Adrenal gland (tissue), 12 donors: ENCODE data around the gene RESF1. TPM values are rescaled to one million over a fixed set of nuclear protein-coding genes. Genes with fewer than 3 reads are reported as not detected.
"Not testable (repeated sequence)": the region's sequence is repeated elsewhere in the genome, so short reads cannot be mapped to it uniquely, and the experiment has no call there.

ENCODE experiments used
- DNase-seq, 7 donors: peaks; one replicate each; pipeline ENCODE4 v3.0.0-alpha.2; 2019 to 2020
- H3K27ac ChIP-seq, 5 donors: fragments of 200-600 bp; sonication (generic) in 4 of 5; 1 replicate in 3 of 5; 2 replicates in 2 of 5; pipeline versions ENCODE4 v1.5.1 to v1.8.0; 2016 to 2020; ENCODE audit warnings: mild to moderate bottlenecking in 1 of 5
- H3K27me3 ChIP-seq: fragments of 200-600 bp; 2 replicates; pipeline ENCODE4 v1.8.0; 2021
- H3K36me3 ChIP-seq, 2 donors: fragments of 200-600 bp; replicated peaks in 1 of 2; 1 replicate in 1 of 2; 2 replicates in 1 of 2; pipeline versions ENCODE4 v1.5.1 to v1.8.0; 2018 to 2022
- H3K4me1 ChIP-seq, 2 donors: fragments of 200-600 bp; replicated peaks in 1 of 2; 1 replicate in 1 of 2; 2 replicates in 1 of 2; pipeline versions ENCODE4 v1.5.1 to v1.8.0; 2018 to 2021
- H3K4me3 ChIP-seq, 4 donors: fragments of 200-600 bp; sonication (generic) in 3 of 4; one replicate each; pipeline ENCODE4 v1.5.1; 2016 to 2018
- H3K9me3 ChIP-seq, 3 donors: fragments of 200-600 bp; sonication (generic) in 1 of 3; replicated peaks in 1 of 3; 1 replicate in 2 of 3; 2 replicates in 1 of 3; pipeline versions ENCODE4 v1.5.1 to v1.8.0; 2016 to 2021
- POLR2A ChIP-seq, 2 donors: fragments of 450-650 bp; IDR thresholded peaks; one replicate each; pipeline ENCODE4 v1.6.1; 2017; ENCODE audit warnings: antibody characterized with exemption in 2 of 2, mild to moderate bottlenecking in 2 of 2, moderate library complexity in 1 of 2
- WGBS, 4 donors: extraction: QIAGEN DNeasy Blood & Tissue Kit in 2 of 4; methylation state at CpG; one replicate each; pipeline versions ENCODE4 v1.1.5 to v1.1.7; 2013 to 2017; 5-methylcytosine and 5-hydroxymethylcytosine counted together
- intact Hi-C, 2 donors: fragments of 100-400 bp; cut with DNase I; formaldehyde crosslinking; loops; one replicate each; pipeline versions ENCODE4 v1.14.1 to v1.15.0; 2022 to 2023
- polyA plus RNA-seq, 3 donors: library from polyadenylated mRNA; stranded (reverse); fragments of 200-250 nt in 2 of 3; fragments of 350-450 nt in 1 of 3; fragmentation: Illumina TruSeq in 1 of 3; extraction: RNeasy Lipid Tissue Mini Kit (QIAGEN cat#74804) in 1 of 3; gene quantifications; one replicate each; pipeline ENCODE4 v1.2.3, GENCODE V29; 2013 to 2014
- total RNA-seq, 9 donors: library from RNA; depleted of rRNA in 4 of 9; stranded (reverse); fragments of >200 nt in 4 of 9; fragments of 120-200 nt in 1 of 9; fragmentation: NEBNext Ultra II Directional in 1 of 9; extraction: Animal tissue kit (Norgen Biotek cat#: 25700) in 1 of 9; gene quantifications; one replicate each; pipeline versions ENCODE4 v1.1.0 to v1.2.4, GENCODE V29; 2013 to 2023
- TF ChIP-seq, protein P1 (sequence below), 6 experiments: fragments of 450-650 bp in 4 of 6; fragments of 200-600 bp in 2 of 6; sonication (generic) in 1 of 6; IDR thresholded peaks; 1 replicate in 5 of 6; 2 replicates in 1 of 6; pipeline versions ENCODE4 v1.5.1 to v1.8.0; 2016 to 2021; ENCODE audit warnings: antibody characterized with exemption in 6 of 6, mild to moderate bottlenecking in 2 of 6, moderate library complexity in 1 of 6
- donor health status: healthy with polysubstance abuse.
- donor health status: Bipolar disorder and iron deficiency.
- donor health status: DM: yes; HTN: yes; CAD: no.
- donor health status: DM: no; HTN: no; CAD: no.
- donor health status: DM: no; HTN: no; CAD: no.
- donor health status: DM: yes; HTN: yes; CAD: no.

Gene RESF1
- total and polyA plus RNA-seq, 12 donors: 8.2 to 83.0 (median 31.8) TPM

DNA sequence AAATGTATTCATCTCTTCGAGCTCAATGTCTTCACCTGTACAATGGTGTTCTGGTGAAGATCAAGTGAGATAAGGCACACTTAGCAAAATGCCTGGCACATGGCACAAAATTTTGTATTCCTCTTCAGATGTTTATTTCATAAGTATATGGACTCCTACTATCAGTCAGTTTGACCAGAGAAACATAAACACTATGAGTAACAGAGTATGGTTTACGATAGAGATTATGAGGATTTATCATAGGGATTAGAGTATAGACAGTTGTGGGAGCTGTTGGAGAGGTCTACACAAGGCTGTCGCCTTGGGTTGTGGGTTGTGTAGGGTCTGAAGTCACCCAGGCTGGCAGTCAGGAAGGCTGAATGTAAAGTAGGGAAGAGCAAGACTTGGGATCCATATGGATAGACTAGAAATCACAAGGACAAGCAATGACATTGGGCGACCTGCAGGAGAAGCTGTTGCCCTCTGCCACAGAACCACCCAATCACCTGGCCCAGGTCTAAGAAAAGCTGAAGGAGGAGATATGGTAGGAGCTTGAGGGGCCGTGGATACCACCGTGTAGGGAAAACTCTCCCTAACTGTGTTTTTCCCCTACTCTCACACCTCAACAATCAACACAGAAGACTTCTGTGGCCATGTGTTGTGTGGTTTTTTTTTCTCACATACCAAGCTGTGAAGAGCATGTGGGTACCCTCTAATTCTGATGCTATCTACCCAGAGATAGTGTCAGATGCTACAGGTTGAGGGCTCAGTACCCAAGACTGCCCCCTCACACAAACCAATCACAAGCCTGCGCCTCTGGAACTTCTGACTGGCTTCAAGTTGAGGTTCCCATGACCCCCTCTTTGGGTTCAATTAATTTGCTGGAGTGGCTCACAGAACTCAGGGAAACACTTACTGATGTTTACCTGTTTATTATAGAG is 27.2 kb upstream of the RESF1 start:
- Histone ChIP-seq H3K4me1 (no peaks in the 10 kb centered on the region), H3K27me3 (no peaks in the 10 kb centered on the region), H3K9me3 (no peaks in the 10 kb centered on the region), H3K4me3 (no peak overlapping the region), H3K27ac (no peak overlapping the region), H3K36me3 (no peaks in the 10 kb centered on the region)
- intact Hi-C loops: no loop called here
- no peak for DNase-seq
- no peak for TF ChIP-seq POLR2A (IDR thresholded peaks at IDR 0.05)
- TF ChIP-seq, protein P1, sequence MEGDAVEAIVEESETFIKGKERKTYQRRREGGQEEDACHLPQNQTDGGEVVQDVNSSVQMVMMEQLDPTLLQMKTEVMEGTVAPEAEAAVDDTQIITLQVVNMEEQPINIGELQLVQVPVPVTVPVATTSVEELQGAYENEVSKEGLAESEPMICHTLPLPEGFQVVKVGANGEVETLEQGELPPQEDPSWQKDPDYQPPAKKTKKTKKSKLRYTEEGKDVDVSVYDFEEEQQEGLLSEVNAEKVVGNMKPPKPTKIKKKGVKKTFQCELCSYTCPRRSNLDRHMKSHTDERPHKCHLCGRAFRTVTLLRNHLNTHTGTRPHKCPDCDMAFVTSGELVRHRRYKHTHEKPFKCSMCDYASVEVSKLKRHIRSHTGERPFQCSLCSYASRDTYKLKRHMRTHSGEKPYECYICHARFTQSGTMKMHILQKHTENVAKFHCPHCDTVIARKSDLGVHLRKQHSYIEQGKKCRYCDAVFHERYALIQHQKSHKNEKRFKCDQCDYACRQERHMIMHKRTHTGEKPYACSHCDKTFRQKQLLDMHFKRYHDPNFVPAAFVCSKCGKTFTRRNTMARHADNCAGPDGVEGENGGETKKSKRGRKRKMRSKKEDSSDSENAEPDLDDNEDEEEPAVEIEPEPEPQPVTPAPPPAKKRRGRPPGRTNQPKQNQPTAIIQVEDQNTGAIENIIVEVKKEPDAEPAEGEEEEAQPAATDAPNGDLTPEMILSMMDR (IDR thresholded peaks at IDR 0.05): no peak
- WGBS, 4 donors: 67 to 81% (median 71%) methylated on average over 7 of the region's 7 CpGs

DNA sequence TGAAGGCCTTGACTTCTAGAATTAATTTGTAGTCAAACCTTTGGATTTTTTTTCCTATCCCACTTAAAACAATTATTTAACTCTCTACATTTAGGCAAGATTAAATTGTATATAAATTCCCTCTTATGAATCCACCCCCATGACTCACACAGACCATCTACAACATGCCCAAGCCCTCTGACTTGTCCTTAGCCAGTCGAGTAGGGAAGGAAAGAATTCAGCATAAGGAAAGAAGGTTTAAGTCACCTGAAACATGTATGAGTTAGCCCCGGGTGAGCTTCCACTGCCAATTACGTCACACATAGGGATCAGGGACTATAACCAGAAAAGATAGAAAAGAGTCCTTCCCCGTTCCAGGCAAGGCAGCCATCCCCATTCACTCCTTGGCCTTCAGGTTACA is 14.9 kb upstream of the RESF1 start:
- Histone ChIP-seq H3K9me3 (no peaks in the 10 kb centered on the region), H3K27me3 (no peaks in the 10 kb centered on the region), H3K36me3 (no peaks in the 10 kb centered on the region), H3K4me3 (no peak overlapping the region), H3K4me1 (no peaks in the 10 kb centered on the region), H3K27ac (no peak overlapping the region)
- 88 to 94% (median 90%) methylated on average over 4 of the region's 4 CpGs for WGBS, 4 donors
- intact Hi-C loops: no loop called here
- TF ChIP-seq, protein P1 (IDR thresholded peaks at IDR 0.05): no peak
- no peak for TF ChIP-seq POLR2A (IDR thresholded peaks at IDR 0.05)
- no peak for DNase-seq

DNA sequence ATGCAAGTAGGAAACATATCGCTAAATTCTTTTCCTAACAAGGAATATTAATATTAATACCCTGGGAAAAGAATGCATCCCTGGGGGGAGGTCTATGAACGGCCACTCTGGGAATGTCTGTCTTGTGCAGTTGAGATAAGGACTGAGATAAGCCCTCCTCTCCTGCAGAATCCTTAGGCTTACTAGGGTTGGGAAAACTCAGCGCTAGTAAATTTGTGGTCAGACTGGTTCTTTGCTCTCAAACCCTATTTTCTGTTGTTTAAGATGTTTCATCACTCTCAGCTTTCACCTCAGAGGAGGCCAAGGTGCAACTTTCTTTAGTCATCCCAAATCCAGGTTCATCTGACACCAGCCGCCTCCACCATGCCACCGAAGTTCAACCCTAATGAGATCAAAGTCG is 11.2 kb upstream of the RESF1 start:
- Histone ChIP-seq H3K9me3 (no peaks in the 10 kb centered on the region), H3K4me3 (no peak overlapping the region), H3K27ac (no peak overlapping the region), H3K27me3 (no peaks in the 10 kb centered on the region), H3K4me1 (no peaks in the 10 kb centered on the region), H3K36me3 (no peaks in the 10 kb centered on the region)
- 89 to 92% (median 90%) methylated on average over 6 of the region's 6 CpGs for WGBS, 4 donors
- DNase-seq: no peak
- TF ChIP-seq POLR2A (IDR thresholded peaks at IDR 0.05): no peak
- TF ChIP-seq, protein P1 (IDR thresholded peaks at IDR 0.05): no peak
- intact Hi-C loops: no loop called here

DNA sequence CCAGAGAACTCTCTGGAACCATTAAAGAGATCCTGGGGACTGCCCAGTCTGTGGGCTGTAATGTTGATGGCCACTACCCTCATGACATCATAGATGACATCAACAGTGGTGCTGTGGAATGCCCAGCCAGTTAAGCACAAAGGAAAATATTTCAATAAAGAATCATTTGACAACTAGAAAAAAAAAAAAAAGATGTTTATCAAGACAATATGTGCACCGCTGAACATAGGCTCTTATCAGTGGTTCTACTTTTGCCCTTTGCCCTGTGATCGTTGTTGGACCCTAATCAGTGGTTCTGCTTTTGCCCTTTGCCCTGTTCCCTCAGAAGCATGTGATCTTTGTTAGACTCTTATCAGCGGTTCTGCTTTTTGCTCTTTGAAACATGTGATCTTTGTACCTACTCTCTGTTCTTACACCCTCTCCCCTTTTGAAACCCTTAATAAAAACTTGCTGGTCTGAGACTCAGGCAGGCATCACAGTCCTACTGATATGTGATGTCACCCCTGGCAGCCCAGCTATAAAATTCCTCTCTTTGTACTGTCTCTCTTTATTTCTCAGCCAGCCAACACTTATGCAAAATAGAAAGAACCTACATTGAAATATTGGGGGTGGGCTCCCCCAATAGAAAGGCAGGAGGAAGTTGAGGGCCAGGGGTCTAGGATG is 10.4 kb upstream of the RESF1 start:
- intact Hi-C loops, H3K4me3 ChIP-seq, H3K36me3 ChIP-seq, H3K27ac ChIP-seq, H3K4me1 ChIP-seq, H3K27me3 ChIP-seq, DNase-seq, H3K9me3 ChIP-seq: not testable (repeated sequence)
- 51 to 64% (median 63%) methylated on average over 3 of the region's 3 CpGs for WGBS, 4 donors
